ENCODE results near the gene VEZT.
"Not testable (repeated sequence)": the region's sequence is repeated elsewhere in the genome, so short reads cannot be mapped to it uniquely, and the experiment has no call there.

VEZT gene

DNA sequence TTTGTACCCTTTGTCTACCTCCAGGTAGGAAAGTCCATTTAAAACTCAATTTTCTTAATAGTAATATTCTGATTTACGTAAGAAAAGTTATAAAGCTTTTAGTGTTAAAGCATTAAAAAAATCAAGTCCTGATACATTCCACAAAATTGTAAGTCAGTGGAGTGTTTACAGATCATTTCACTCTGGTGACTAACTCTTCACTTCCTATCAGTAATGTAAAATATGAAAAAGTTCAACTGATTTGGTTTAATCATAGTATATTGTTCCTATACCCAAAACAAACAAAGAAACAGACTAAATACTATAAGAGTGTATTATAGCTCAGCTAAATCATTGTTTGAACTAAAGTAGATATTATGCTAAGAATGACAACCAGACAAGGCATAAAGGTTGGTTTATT, 85.9 kb downstream of the VEZT start:
- Histone ChIP-seq H3K9ac (no peak overlapping the region), H3K36me3 (ENCODE audit: insufficient read depth) (no peaks in the 10 kb centered on the region), H3K4me2 (no peak overlapping the region), H3K79me2 (ENCODE audit: insufficient read depth, low read depth) (no peaks in the 10 kb centered on the region), H3K4me1 (ENCODE audit: low read depth, poor library complexity, severe bottlenecking) (no peaks in the 10 kb centered on the region), H4K20me1 (ENCODE audit: insufficient read depth) (no peaks in the 10 kb centered on the region), H3K27ac (no peak overlapping the region), H2AFZ (ENCODE audit: low read depth) (no peak overlapping the region), H3K27me3 (ENCODE audit: insufficient read depth, low read depth) (no peaks in the 10 kb centered on the region), H3K4me3 (IDR thresholded peaks at IDR 0.05; ENCODE audit: insufficient read depth, low read depth, low read length) (no peak overlapping the region)
- TF ChIP-seq, protein P1, sequence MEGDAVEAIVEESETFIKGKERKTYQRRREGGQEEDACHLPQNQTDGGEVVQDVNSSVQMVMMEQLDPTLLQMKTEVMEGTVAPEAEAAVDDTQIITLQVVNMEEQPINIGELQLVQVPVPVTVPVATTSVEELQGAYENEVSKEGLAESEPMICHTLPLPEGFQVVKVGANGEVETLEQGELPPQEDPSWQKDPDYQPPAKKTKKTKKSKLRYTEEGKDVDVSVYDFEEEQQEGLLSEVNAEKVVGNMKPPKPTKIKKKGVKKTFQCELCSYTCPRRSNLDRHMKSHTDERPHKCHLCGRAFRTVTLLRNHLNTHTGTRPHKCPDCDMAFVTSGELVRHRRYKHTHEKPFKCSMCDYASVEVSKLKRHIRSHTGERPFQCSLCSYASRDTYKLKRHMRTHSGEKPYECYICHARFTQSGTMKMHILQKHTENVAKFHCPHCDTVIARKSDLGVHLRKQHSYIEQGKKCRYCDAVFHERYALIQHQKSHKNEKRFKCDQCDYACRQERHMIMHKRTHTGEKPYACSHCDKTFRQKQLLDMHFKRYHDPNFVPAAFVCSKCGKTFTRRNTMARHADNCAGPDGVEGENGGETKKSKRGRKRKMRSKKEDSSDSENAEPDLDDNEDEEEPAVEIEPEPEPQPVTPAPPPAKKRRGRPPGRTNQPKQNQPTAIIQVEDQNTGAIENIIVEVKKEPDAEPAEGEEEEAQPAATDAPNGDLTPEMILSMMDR (conservative IDR thresholded peaks at IDR 0.05; ENCODE audit: low read depth, low read length) = no peak

DNA sequence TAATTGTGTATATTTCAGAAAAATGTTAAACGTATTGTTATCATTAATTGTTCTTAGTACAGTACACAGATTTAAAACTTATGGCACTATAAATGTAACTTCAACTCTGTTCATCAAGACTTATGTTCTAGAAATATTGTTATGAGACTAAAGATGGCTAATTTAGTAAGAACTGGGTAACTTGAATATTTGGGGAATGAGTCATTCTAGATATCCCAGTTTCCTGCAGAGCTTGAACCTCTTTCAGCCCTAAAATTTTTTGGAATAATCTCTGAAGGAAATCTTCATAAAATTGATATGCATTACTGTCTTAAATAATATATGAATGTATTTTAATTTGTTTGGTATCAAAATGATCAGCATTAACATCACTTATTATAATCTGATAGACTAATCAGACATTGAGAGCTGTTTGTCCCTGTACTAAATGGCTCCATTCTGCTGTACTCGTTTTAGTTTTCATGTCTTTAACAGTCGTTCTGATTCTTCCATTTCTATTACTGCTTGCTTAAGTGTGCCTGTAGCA, 87.1 kb downstream of the VEZT start:
- no peak overlapping the region for H3K9ac ChIP-seq
- no peaks in the 10 kb centered on the region for H3K79me2 ChIP-seq (ENCODE audit: insufficient read depth, low read depth)
- no peak overlapping the region for H3K27ac ChIP-seq
- TF ChIP-seq, protein P1 (conservative IDR thresholded peaks at IDR 0.05; ENCODE audit: low read depth, low read length) = no peak
- H3K27me3 ChIP-seq (ENCODE audit: insufficient read depth, low read depth) = no peaks in the 10 kb centered on the region
- H2AFZ ChIP-seq (ENCODE audit: low read depth) = no peak overlapping the region
- H3K4me1 ChIP-seq (ENCODE audit: low read depth, poor library complexity, severe bottlenecking) = no peaks in the 10 kb centered on the region
- H4K20me1 ChIP-seq (ENCODE audit: insufficient read depth) = no peaks in the 10 kb centered on the region
- no peak overlapping the region for H3K4me3 ChIP-seq (IDR thresholded peaks at IDR 0.05; ENCODE audit: insufficient read depth, low read depth, low read length)
- H3K4me2 ChIP-seq = no peak overlapping the region
- no peaks in the 10 kb centered on the region for H3K36me3 ChIP-seq (ENCODE audit: insufficient read depth)

DNA sequence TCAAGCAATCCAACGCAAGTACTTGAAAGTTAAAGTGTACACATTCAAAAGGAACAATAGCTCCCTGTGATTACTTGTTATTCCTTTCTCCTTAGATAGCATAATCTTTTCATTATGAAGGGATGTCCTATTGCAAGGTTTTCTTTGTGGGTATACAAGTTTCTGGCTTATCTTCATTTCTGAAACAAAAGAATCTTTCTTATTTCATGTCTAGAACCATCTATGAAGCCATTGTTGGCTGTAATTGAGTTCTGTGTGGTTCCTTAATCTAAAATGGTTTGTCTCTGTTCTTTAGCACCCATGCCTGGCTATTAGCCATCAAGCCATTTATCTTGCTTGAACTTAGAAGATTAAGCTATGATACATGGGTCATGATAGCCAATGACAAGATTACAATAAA, 95.0 kb downstream of the VEZT start:
- no peaks in the 10 kb centered on the region for H3K36me3 ChIP-seq (ENCODE audit: insufficient read depth)
- no peaks in the 10 kb centered on the region for H3K4me1 ChIP-seq (ENCODE audit: low read depth, poor library complexity, severe bottlenecking)
- TF ChIP-seq, protein P1 (conservative IDR thresholded peaks at IDR 0.05; ENCODE audit: low read depth, low read length) = no peak
- H3K27ac ChIP-seq = no peak overlapping the region
- H3K79me2 ChIP-seq (ENCODE audit: insufficient read depth, low read depth) = no peaks in the 10 kb centered on the region
- H4K20me1 ChIP-seq (ENCODE audit: insufficient read depth) = no peaks in the 10 kb centered on the region
- no peak overlapping the region for H3K4me3 ChIP-seq (IDR thresholded peaks at IDR 0.05; ENCODE audit: insufficient read depth, low read depth, low read length)
- H3K27me3 ChIP-seq (ENCODE audit: insufficient read depth, low read depth) = no peaks in the 10 kb centered on the region
- H3K4me2 ChIP-seq = no peak overlapping the region
- H3K9ac ChIP-seq = no peak overlapping the region
- no peak overlapping the region for H2AFZ ChIP-seq (ENCODE audit: low read depth)

DNA sequence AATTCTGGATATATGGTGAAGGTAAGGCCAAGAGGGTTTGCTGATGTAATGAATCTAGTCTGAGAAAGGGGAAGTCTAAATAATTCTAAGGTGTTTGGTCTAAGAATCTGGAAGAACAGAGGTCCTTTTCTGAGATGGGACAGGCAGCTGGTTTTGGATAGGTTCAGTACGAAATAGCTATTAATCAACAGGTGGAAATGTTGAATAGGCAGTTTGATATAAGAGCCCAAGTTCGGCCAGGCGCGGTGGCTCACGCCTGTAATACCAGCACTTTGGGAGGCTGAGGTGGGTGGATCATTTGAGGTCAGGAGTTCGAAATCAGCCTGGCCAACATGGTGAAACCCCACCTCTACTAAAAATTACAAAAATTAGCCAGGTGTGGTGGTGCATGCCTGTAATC, 97.1 kb downstream of the VEZT start:
- not testable (repeated sequence) for H3K36me3 ChIP-seq (ENCODE audit: insufficient read depth); H3K27ac ChIP-seq; H3K79me2 ChIP-seq (ENCODE audit: insufficient read depth, low read depth); H3K4me1 ChIP-seq (ENCODE audit: low read depth, poor library complexity, severe bottlenecking); H3K4me2 ChIP-seq; H4K20me1 ChIP-seq (ENCODE audit: insufficient read depth); H2AFZ ChIP-seq (ENCODE audit: low read depth); H3K4me3 ChIP-seq (IDR thresholded peaks at IDR 0.05; ENCODE audit: insufficient read depth, low read depth, low read length); H3K9ac ChIP-seq; H3K27me3 ChIP-seq (ENCODE audit: insufficient read depth, low read depth)

DNA sequence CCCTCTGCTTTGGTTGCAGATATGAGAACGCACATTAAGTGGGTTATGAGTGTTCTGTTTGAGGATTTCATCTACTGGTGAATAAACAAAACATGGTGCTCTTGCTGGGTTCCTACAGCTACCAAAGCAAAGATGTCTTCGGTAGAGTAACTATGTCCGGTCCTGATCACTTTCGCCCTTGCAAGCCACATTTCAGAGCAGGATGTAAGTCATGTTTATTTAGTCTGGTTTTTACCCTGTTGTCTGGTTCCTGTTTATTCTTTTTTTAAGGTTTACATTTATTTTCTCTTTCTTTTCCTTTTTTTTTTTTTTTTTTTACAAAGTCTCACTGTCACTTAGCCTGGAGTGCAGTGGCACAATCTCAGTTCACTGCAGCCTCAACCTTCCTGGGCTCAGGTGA, 99.2 kb downstream of the VEZT start:
- H2AFZ ChIP-seq (ENCODE audit: low read depth) = no peak overlapping the region
- no peaks in the 10 kb centered on the region for H3K36me3 ChIP-seq (ENCODE audit: insufficient read depth)
- no peaks in the 10 kb centered on the region for H3K27me3 ChIP-seq (ENCODE audit: insufficient read depth, low read depth)
- H3K4me1 ChIP-seq (ENCODE audit: low read depth, poor library complexity, severe bottlenecking) = no peaks in the 10 kb centered on the region
- TF ChIP-seq, protein P1 (conservative IDR thresholded peaks at IDR 0.05; ENCODE audit: low read depth, low read length) = no peak
- H4K20me1 ChIP-seq (ENCODE audit: insufficient read depth) = no peaks in the 10 kb centered on the region
- no peaks in the 10 kb centered on the region for H3K79me2 ChIP-seq (ENCODE audit: insufficient read depth, low read depth)
- H3K4me2 ChIP-seq = no peak overlapping the region
- no peak overlapping the region for H3K27ac ChIP-seq
- H3K9ac ChIP-seq = no peak overlapping the region
- no peak overlapping the region for H3K4me3 ChIP-seq (IDR thresholded peaks at IDR 0.05; ENCODE audit: insufficient read depth, low read depth, low read length)
